ENCODE measurements around the gene WDR31.

- TF ChIP-seq CTCF (IDR thresholded peaks at IDR 0.05), result no peak
- no peak for TF ChIP-seq POLR2A (IDR thresholded peaks at IDR 0.05)
These were observed 3.7 kb upstream of the WDR31 start for GRCh38 chr9:113343732-113344231.

All from lower leg skin (tissue), 3 donors.